NCI-H748 (cell line): ENCODE results near the gene LIG1.
"Not testable (repeated sequence)": the region's sequence is repeated elsewhere in the genome, so short reads cannot be mapped to it uniquely, and the experiment has no call there.

Experiments
- DNase-seq: peaks from one replicate; lab custom pipeline; 2025; ENCODE audit not compliant: unreplicated experiment; lab: John Stamatoyannopoulos, UW

Gene LIG1

GRCh38 chr19:48122421-48122820 lies 47.7 kb downstream of the LIG1 start:
- no peak for DNase-seq

- no peak for DNase-seq
These were observed 48.2 kb downstream of the LIG1 start for GRCh38 chr19:48121909-48122371.

GRCh38 chr19:48121066-48121465 lies 49.1 kb downstream of the LIG1 start:
- DNase-seq = no peak

GRCh38 chr19:48120505-48120904 lies 49.6 kb downstream of the LIG1 start:
- no peak for DNase-seq

GRCh38 chr19:48118131-48118517 lies 52.0 kb downstream of the LIG1 start:
- DNase-seq = no peak

- DNase-seq = no peak
These were observed 52.5 kb downstream of the LIG1 start for GRCh38 chr19:48117515-48118130.

- no peak for DNase-seq
These were observed 56.8 kb downstream of the LIG1 start for GRCh38 chr19:48113190-48113917.

- peak; percentile 73 for DNase-seq
These were observed 58.9 kb downstream of the LIG1 start for GRCh38 chr19:48111280-48111679.

- peak; percentile 90 for DNase-seq
These were observed 59.7 kb downstream of the LIG1 start, which contains the start of gene PLA2G4C for GRCh38 chr19:48110350-48110966. Gene PLA2G4C (minus strand): TSS chr19:48110817. CDS start chr19:48106529, 4,288 bp downstream.

- DNase-seq = no peak
These were observed 61.0 kb downstream of the LIG1 start for GRCh38 chr19:48108997-48109782.

GRCh38 chr19:48103922-48104321 lies 66.2 kb downstream of the LIG1 start:
- no peak for DNase-seq

GRCh38 chr19:48102870-48103751 lies 67.0 kb downstream of the LIG1 start:
- DNase-seq = peak; percentile 67

GRCh38 chr19:48095612-48096175 lies 74.5 kb downstream of the LIG1 start:
- DNase-seq = no peak

- no peak for DNase-seq
These were observed 75.3 kb downstream of the LIG1 start for GRCh38 chr19:48094855-48095203.

- no peak for DNase-seq
These were observed 75.9 kb downstream of the LIG1 start for GRCh38 chr19:48094129-48094854.

- not testable (repeated sequence) for DNase-seq
These were observed 78.9 kb downstream of the LIG1 start for GRCh38 chr19:48091111-48091718.

GRCh38 chr19:48090281-48090802 lies 79.8 kb downstream of the LIG1 start:
- DNase-seq = peak; percentile 51

GRCh38 chr19:48088991-48089390 lies 81.2 kb downstream of the LIG1 start:
- not testable (repeated sequence) for DNase-seq
